GM12874 (cell line): ENCODE results near the gene TMEM145.

Experiments used
- TF ChIP-seq, protein P1 (sequence below): IDR thresholded peaks from 2 replicates; pipeline ENCODE4 v1.5.1; 2011; ENCODE audit warnings: low read depth, mild to moderate bottlenecking, control low read depth, low read length, moderate library complexity; ENCODE audit not compliant: insufficient read depth

The TMEM145 gene

DNA sequence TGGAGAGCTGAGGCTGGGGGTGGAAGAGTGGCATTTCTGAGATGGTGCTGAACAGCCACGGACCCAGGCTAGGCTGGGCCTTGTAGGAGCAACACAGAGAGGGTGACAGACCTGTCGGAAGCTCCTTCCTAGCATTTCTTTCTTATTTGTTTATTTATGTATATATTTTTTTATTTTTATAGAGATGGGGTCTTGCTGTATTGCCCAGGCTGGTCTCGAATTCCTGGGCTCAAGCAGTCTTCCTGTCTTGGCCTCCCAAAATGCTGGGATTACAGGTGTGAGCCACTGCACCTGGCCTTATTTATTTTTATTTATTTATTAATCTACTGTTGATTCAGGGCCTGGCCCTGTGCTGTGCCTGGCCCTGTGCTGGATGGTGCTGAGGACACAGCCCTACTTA, 37.6 kb upstream of the TMEM145 start:
- TF ChIP-seq, protein P1, sequence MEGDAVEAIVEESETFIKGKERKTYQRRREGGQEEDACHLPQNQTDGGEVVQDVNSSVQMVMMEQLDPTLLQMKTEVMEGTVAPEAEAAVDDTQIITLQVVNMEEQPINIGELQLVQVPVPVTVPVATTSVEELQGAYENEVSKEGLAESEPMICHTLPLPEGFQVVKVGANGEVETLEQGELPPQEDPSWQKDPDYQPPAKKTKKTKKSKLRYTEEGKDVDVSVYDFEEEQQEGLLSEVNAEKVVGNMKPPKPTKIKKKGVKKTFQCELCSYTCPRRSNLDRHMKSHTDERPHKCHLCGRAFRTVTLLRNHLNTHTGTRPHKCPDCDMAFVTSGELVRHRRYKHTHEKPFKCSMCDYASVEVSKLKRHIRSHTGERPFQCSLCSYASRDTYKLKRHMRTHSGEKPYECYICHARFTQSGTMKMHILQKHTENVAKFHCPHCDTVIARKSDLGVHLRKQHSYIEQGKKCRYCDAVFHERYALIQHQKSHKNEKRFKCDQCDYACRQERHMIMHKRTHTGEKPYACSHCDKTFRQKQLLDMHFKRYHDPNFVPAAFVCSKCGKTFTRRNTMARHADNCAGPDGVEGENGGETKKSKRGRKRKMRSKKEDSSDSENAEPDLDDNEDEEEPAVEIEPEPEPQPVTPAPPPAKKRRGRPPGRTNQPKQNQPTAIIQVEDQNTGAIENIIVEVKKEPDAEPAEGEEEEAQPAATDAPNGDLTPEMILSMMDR = no peak

DNA sequence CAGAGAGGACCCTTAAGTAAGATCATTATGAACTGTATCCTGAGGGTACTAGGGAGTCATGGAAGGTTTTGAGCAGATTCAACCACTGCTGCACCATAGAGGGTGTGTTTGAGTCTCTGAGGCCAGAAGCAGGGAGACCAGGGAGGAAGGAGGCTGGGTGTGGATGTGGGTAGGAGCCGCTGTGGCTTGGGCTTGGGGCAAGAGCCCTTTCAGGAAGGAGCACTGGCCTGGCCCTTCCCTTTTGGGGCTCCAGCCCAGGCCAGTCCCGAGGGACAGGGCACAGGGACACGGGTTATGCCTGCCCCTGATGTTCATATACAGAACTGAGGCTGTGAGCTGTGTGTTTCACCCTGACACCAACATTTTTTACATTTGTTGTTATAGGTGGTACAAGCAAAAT, 36.8 kb upstream of the TMEM145 start:
- TF ChIP-seq, protein P1 = no peak

DNA sequence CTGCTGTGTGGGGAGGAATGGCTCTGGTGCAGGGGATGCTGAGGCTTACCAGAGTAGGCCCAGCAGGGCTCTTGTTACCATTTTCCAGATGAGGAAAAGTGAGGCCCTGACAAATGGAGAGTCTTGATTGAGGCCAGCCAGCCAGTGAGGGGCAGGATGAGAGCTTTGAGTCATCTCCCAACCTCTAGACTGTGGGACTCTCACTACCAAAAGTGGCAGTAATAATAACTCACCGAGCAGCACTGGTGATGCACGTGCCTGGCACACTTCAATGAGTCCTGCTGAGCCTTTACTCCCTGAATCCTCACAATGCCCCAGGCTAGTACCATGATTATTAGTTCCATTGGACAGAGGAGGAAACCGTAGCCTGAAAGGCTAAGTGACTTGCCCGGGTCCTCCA, 36.3 kb upstream of the TMEM145 start:
- TF ChIP-seq, protein P1 = no peak

DNA sequence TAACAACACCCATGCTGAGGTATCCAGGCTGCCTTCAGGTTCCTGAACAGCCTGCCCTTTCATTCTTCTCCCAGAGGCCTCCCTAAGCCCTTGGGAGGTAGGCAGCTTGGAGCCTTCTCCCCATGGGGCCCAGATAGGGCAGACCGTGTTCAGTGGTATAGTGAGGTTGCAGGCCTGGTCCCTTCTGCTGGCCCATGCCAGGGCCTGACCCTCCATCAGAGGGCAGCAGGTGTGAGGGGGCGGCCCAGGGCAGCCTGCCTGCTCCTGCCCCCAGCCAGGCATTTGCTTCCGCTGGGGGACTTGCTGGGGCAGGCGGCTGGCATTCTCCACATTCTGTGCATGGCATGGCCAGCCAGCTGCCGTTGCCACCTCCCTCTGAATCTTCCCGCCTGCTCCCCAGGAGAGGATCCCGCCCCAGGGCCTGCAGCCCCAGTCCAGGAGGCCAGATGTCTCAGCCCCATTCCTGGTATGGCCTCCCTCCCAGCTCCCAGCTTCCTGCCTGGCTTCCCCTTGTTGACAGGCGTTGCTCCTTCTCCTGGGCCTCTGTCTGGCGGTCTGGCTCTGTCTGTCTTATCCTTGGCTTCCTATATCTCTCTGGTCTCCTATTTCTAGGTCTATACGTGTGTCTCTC, 35.2 kb upstream of the TMEM145 start:
- TF ChIP-seq, protein P1 = no peak

DNA sequence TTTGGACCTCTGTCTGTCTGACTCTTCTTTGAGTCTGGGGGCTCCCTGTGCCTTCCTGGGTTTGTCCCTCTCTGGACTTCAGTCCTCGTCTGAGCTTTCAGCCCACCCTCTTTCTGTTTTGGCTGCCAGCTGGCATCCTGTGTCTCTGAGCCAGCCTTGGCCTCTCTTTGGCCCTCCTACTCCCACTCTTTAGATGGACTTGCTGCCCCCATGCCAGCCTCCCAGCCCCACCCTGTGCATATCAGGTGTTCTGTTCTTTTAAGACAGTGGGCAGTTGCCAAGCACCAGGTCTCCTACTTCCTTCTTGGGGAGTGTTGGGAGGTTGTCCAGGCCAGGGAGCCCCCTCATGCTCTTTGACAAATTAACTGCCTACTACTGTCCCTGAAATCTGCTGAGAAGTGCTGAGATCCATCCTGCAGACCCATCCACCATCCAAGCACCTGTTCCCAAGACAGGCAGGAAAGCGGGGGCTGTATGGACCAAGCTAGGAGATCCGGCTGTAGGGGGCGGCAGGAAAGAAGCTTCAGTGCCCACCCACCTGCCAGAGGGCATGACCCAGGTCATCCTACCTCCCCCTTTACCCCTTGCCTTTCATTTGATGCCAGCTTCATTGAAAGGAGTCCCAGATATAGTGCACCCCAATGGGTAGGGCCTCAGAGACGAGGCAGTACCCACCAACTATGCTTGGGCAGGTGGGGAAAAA, 34.5 kb upstream of the TMEM145 start:
- TF ChIP-seq, protein P1 = no peak

DNA sequence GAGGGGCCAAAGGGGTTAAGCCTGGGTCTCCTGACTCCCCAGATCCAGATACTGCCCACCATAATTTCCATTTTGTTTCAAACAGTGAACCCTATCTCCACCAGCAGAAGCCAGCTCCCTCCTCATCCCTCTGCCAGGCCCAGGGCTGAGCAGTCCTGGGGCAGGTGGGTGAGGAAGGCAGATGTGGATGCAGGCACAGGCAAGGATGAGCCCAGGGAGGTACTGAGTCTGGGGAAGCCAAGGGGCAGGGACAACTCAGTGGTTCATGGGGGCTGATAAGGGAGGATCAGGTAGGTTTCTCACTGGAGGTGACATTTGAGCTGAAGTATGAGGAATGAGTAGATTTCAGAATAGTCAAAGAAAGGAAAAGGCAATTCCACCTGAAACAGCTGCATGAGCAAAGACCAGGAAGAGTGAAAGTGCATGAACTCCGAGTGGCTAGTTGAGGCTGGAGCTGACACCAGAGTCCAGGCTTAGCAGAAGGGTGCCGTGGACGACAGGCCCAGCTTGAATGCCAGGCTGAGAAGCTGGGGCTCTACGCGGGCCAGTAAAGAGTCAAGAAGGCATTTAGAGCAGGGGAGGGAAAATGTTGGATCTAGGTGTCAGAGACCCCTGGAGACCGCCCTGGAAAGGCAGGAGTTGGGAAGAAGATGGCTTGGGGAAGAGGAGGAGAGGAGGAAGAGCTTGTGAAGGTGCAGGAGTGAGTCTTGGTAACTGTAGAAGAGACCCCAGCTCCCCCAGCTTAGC, 33.8 kb upstream of the TMEM145 start:
- TF ChIP-seq, protein P1 = no peak
